Measurements from ENCODE around the gene KCNE4. TPM values are rescaled to one million over a fixed set of nuclear protein-coding genes. Genes with fewer than 3 reads are reported as not detected.

Gene KCNE4
- total and polyA plus RNA-seq, 9 of the 15 experiments (the other 6 are each of a cell fraction or from before 2014, with no cell fraction given): not detected

GRCh38 chr2:223034221-223034975 lies 17.6 kb upstream of the KCNE4 start:
- intact Hi-C loops (cut with micrococcal nuclease) (no loop called here), in situ Hi-C loops (cut with MboI) (no loop called here)
- no peak for ATAC-seq
- H3K9me3 ChIP-seq (replicated peaks; ENCODE audit: control insufficient read depth, insufficient read depth, low read depth, low read length): no peaks in the 10 kb centered on the region
- no peaks in the 10 kb centered on the region for H3K27me3 ChIP-seq (ENCODE audit: control insufficient read depth in 2 of 2, insufficient read depth in 2 of 2, low read length in 2 of 2)
- no peak overlapping the region for H3K4me3 ChIP-seq
- no peaks in the 10 kb centered on the region for H4K20me1 ChIP-seq (replicated peaks; ENCODE audit: control insufficient read depth, insufficient read depth, low read length)
- DNase-seq (ENCODE audit: extremely low read depth in 1 of 4, low spot score in 3 of 4): no peak
- H3K4me1 ChIP-seq (replicated peaks in 1 of 2; ENCODE audit: control insufficient read depth in 2 of 2, insufficient read depth in 2 of 2, low read length in 2 of 2): no peaks in the 10 kb centered on the region
- TF ChIP-seq RBM25 (IDR thresholded peaks at IDR 0.05; ENCODE audit: low read depth, low read length, severe bottlenecking) (no peak), THAP7 (CRISPR knock-in tag; IDR thresholded peaks at IDR 0.05) (no peak), E2F3 (CRISPR knock-in tag; IDR thresholded peaks at IDR 0.05) (no peak), ZNF57 (CRISPR knock-in tag; IDR thresholded peaks at IDR 0.05) (no peak), RERE (CRISPR knock-in tag; IDR thresholded peaks at IDR 0.05; ENCODE audit: borderline replicate concordance) (no peak), ATF7 (IDR thresholded peaks at IDR 0.05) (no peak)
- ChIA-PET CTCF (ENCODE audit: low intra/inter-chr PET ratio) (no interaction called here), POLR2A (no interaction called here)
- H3K27ac ChIP-seq (ENCODE audit: extremely low read depth, low read depth, low read length): no peak overlapping the region
- H3K79me2 ChIP-seq (ENCODE audit: control insufficient read depth, insufficient read depth, low read length): no peaks in the 10 kb centered on the region
- no TSS peak for BruUV-seq (replicated peaks)
- no peak overlapping the region for H3K9ac ChIP-seq (ENCODE audit: insufficient read depth in 1 of 2, low read depth in 2 of 2, low read length in 2 of 2)
- H3K36me3 ChIP-seq (ENCODE audit: control insufficient read depth, insufficient read depth, low read length): no peaks in the 10 kb centered on the region
- FAIRE-seq: no peak
- H3K9me1 ChIP-seq (ENCODE audit: control insufficient read depth, insufficient read depth, low read length): no peaks in the 10 kb centered on the region
- H2AFZ ChIP-seq (ENCODE audit: low read depth, low read length): no peak overlapping the region
- H3K4me2 ChIP-seq (ENCODE audit: insufficient read depth, low read length): no peak overlapping the region
